Right kidney (tissue), 1 donor: ENCODE results near the gene ISM1.
A peak's percentile ranks its signal among the peaks of the same experiment; 100 is the strongest.

Source experiments
- DNase-seq: peaks from one replicate; pipeline ENCODE4 v3.0.0-alpha.2; 2016

The ISM1 gene

DNA sequence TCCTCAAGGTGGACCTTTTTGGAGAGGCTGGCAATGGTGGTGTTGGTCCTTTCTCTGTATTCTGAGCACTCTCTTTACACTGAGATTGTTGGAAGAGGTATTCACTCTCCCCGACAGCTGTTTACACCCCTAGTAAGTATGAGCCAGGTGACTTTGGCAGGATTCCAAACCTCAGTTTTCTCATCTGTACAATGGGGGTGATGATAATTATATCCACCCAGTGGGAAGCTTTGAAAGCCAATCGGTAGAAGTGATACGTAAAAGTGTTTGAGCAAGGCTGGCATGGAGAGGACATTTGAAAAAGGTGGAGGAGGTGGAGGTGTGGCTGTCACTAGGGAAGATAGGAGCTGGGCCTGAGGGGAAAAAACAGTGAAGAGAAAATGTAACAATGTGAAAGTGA lies 35.5 kb downstream of the ISM1 start:
- DNase-seq, result no peak

GRCh38 chr20:13259921-13260320 lies 38.8 kb downstream of the ISM1 start:
- DNase-seq, result no peak

GRCh38 chr20:13260650-13261279 lies 39.7 kb downstream of the ISM1 start:
- no peak for DNase-seq

GRCh38 chr20:13261460-13262301 lies 40.6 kb downstream of the ISM1 start:
- peak; percentile 18 for DNase-seq

DNA sequence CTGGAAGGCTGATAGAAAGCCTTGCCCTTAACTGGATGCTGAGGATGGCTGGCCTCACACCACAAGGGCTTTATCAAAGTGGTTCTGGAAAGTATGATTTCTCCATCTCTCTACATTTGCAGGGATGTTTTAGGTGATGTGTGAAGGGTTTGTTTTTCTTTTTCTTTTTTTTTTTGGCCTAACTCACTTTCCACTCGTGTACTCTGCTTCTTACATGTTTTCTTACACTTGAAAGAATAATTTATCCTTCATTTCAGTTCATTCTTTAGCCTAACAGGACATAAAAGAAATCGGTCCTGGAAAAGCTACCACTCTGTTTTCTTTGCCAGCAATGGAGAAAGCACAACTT lies 41.2 kb downstream of the ISM1 start:
- DNase-seq, result no peak

DNA sequence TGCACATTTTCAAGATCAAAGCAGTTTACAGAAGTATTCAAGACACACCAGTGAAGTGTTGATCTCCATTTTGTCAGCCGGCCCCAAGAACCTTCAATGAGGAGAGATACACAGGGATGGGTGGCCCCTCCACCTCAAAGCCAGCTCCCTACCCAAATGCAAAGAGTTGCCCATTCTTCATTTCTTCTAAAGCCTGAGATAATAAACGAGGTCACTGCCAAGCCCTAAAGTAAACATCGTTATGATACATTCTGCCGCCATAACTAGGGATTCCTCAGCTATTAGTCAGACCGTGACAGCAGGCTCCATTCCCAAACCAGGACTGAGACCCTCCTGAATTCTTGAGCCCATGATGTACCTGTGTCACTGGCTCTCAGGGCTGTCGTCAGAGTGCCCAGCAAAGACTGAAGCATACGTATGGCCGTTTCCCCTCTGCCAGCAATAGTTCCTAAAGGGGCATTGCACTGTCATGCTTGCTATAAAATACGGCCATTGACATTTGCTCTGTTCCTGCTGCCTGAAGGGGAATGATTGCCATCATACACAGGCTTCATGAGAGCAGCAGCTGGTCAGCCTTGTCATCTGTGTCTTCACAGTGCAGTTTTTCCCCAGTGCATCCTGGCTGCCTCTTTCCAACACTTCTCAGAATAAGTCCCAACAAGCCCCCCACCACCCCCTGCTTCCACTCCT lies 41.7 kb downstream of the ISM1 start:
- DNase-seq, result no peak

GRCh38 chr20:13263451-13263850 lies 42.4 kb downstream of the ISM1 start:
- DNase-seq, result no peak

DNA sequence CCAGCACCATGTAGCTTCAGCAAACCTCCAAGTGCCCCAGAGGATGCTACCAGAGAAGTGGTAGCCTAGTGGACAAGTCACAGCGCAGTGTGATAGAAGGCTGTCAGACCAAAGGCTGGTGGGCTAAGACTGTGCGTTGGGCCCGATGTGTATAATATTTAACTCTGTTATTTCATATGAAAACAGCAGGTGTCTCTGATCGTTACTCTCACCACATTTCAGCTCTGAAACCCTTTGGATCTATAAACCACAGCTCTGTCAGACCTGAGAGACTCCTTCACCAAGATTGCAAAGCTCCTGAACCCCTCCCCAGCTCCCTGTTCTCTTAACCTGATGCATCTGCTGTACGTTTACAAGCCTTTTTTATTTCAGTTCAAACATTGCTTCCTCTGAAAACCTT lies 43.8 kb downstream of the ISM1 start:
- DNase-seq, result no peak

GRCh38 chr20:13265941-13266340 lies 44.9 kb downstream of the ISM1 start:
- no peak for DNase-seq

DNA sequence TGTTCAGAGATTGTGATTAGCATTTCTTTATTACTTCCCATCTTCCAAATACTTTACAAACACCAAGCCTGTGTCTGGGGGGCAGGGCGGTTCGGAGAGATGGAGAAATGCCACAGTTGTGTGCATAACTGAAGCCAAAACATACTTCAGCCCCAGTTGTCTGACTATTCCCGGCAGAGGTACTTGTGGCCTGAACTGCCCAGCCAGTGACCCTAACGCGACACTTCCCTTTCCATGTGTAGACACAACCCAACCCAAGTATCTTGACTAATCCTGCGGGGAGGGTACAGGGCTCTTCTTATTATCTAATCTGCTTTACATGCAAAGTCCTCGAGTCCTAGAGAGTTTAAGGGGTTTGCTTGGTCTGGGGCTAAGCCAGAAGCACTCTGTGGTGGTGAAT lies 46.2 kb downstream of the ISM1 start:
- no peak for DNase-seq

DNA sequence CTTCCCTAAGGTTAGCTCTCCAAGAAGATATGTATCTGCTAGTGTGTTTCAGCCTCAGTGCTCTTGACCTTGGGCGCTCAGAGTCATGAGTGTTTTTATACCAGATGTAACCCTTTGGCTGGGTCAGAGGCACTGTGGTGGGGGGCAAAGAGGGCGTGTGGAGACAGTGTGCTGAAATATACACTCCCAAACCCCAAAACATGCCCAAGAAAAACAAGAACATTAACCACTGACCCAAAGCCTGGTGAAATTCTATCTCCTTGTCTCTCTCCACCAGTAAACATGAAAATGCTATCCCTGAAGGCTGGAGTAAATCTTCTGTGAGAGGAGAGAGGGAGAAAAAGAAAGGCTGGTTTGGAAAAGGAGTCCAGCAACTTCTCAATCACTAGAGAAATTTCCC lies 47.9 kb downstream of the ISM1 start:
- no peak for DNase-seq

- DNase-seq, result no peak
These were observed 49.1 kb downstream of the ISM1 start for GRCh38 chr20:13270211-13270610.

DNA sequence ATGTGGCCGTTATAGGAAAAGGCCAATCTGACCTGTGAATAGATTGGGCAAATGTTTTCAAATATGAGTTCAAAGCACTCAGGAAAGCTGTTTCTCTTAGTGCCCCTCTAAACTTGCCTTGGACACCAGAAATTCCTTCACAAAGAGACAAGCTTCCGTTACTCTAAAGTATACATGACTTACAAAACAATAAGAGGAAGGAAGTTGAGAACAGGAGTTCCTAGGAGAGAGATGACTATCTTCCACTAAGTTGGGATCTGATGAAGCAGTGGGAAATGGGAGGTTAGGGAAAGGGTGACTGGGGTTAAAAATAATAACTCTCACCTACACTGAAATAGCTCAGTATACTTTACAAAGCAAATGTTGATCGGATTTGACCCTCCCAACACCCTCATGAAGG lies 50.0 kb downstream of the ISM1 start:
- no peak for DNase-seq

GRCh38 chr20:13271977-13272975 lies 51.2 kb downstream of the ISM1 start:
- no peak for DNase-seq

GRCh38 chr20:13274275-13274861 lies 53.3 kb downstream of the ISM1 start:
- peak; percentile 56 for DNase-seq

DNA sequence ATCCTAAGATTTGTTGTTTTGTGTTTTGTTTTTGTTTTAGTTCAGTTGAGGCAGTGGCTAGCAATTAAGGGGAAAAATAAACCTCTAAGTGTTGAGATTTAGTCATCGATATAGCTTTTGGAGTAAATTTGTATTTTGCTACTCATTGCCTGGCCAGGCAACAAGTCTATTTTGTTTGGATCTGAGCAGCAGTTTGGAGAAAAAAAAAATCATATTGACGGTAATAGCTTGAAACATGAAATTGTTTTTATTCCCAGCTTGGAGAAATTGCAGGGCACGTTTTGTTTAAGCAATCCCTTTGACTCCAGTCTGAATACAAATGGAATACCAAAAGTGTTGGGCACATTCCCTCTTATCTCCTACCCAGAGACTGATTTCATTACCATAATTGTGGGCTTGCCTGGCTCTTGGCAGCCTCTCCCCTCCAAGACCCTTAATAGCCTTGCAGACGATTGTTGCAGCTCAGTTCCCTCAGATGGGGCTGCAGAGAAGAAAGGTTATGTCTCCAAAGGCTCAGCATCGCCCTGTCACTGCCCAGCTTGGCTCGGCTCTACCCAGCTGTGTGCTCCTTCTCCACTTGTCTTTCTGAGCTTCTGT lies 56.0 kb downstream of the ISM1 start:
- no peak for DNase-seq

- no peak for DNase-seq
These were observed 56.7 kb downstream of the ISM1 start for GRCh38 chr20:13277663-13278295.

- DNase-seq, result no peak
These were observed 57.9 kb downstream of the ISM1 start for GRCh38 chr20:13278812-13279570.

DNA sequence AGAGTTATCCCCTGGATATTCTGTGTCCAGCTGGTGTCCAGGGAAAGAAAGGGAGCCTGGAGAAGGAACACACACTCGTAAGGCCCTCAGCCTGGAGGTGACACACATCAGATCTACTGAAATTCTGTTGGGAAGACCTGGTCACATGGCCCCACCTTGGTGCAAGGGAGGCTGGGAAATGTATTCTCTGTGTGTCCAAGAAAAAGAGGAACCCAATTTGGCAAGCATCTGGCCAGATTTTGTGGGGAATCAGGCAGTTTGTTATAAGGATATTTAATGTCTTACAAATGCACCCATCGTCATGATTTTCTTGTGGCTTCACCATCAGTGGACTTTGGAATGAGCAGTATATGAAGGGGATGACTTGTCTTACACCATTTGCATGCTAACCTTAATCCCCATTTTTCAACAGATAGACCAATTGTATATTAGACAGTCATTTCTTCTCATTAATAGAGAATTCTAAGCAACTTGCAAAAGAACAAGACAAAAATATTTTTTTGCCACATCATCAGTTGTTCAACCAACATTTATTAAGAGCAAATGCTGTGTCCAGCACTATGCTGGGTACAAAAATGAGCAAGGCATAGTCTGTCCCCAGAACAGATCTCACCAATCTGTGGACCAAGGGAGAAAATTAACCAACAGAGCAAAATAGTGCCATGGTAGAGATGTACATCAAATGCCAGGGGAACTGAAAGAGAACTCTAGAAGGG lies 59.7 kb downstream of the ISM1 start:
- DNase-seq, result no peak
